Measurements from ENCODE around the gene FZD10.

Gene FZD10

GRCh38 chr12:130183585-130184370 lies 21.5 kb downstream of the FZD10 start:
- DNase-seq: no peak

- DNase-seq: no peak
Measured at GRCh38 chr12:130184404-130185090, 22.3 kb downstream of the FZD10 start.

GRCh38 chr12:130185455-130186391 lies 23.5 kb downstream of the FZD10 start:
- DNase-seq: no peak

DNA sequence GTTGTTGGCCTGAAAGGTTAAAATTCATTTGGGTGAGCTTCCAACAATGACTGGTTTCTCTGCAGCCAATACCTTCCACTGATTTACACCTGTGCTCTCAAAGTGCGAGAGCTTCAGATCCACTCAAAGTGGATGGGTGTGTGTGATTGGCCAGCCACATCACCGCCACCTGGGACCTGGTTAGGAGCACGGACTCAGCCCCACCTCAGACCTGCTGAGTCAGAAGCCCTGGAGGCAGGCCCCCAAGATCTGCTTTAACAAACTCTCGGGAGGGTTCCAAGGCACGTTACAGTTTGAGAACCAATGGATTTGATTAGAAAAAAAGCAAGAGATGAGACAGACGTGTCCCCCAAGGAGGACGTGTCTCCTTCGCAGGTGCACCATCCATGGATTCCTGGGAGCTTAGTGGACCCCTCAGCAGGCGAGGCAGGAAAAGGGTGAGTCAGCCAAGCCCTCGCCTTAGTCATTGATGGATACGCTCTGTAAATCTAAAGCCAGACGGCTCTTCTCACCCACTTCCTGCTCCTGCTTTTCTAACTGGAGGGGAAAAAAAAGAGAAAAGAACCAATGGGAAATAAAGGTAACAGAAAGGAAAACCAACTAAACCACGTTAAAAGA lies 24.5 kb downstream of the FZD10 start:
- no peak for DNase-seq

DNA sequence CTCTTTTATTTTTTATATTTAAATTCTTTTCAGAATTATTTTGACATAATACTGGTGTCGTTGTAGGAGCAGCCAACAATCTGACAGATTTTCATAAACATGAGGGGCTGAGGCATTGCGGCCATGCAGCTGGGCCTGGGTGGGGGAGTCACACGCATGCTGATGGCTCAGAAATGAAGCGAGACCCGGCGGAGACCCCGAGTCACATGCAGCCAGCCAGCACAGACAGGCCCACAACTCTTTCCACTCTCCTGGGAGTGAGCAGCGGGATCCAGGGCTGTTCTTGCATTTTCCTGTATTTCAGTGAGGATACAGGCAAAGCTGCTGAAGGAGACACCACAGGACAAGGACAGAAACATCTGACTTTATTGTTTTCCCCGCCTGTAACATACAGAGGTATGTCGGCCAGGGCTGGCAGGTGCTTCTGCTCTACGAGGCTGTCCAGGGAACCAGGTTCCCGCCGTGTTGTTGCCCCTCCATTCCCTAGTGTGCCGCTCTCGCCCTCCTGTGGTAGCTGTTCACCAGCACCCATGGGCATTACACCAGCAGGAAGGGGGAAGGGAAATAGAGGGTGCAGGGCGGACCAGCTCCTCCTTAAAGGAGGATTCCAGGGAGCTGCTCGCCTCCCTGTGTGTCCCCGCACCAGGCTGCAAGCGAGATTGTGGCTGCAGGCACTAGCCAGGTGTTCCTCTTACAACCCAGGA lies 30.5 kb downstream of the FZD10 start:
- DNase-seq: no peak

DNA sequence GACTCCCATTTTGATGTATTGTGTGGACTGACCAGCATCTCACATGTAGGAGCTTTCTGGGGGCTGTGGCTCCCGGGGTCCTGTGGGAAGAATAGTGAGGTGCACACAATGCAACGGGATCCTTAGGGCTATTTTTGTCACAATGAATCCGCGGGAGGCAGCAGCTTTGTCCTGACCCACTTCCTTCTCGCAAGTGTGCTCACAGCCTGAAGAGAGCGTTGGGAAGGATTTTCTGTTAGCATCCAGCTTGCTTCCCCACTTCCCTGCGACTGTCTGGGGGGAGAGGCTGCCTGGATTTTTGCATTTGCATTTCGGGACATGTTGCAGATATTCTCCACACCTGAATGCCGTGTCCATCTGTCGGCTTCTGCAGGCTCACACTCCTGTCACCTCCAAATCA lies 31.9 kb downstream of the FZD10 start:
- no peak for DNase-seq

DNA sequence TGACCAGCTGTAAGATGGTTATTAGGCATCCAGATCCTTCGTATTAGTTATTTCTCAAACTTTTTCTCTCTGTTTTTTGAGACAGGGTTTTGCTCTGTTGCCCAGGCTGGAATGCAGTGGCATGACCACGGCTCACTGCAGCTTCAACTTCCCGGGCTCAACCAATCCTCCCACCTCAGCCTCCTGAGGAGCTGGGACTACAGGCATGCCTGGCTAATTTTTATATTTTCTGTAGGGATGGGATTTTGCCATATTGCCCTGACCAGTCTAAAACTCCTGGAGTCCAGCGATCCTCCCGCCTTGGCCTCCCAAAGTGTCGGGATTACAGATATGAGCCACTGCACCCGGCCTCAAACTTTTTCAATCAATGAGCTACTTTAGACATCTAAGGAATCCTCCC lies 33.1 kb downstream of the FZD10 start:
- no peak for DNase-seq

- DNase-seq: no peak
Measured at GRCh38 chr12:130195776-130196175, 33.5 kb downstream of the FZD10 start.

DNA sequence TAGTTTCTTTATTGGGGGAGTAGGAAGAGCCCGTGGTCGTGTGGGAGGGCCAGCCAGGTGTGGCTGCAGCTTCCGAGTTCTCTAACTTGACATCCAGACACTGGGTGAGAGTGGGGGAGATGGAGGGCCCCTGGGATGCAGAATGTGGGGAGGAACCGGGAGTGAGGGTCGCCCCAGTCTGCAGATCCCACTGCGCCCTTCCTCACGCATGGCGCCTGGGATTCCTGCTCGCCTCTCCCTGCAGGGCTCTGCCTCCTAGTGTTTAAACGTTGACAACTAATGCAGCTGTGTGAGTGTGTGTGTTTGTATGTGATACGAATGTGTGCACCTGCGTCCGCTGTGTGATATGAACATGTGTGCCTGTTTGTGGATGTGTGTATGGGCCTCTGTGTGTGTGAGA lies 34.6 kb downstream of the FZD10 start:
- no peak for DNase-seq

- no peak for DNase-seq
Measured at GRCh38 chr12:130198026-130198662, 35.9 kb downstream of the FZD10 start.

DNA sequence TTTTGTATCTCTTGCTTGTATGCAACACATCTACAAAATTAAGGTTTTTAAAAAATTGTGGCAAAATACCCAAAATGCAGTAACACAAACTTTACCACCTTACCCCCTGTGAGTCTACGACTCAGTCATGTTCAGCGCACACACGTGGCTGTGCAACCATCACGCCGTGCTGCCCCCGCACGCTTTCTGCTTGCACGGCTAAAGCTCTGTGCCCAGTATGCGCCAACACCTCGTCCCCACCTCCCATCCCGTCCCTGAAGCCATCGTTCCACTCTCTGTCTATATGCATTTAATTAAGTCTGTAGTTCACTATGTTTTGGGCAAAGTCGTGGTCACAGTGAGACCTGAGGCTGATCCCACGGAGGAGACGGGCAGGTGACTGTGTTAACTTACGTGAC lies 36.4 kb downstream of the FZD10 start:
- DNase-seq: no peak

- DNase-seq: no peak
Measured at GRCh38 chr12:130199581-130200390, 37.5 kb downstream of the FZD10 start.

DNA sequence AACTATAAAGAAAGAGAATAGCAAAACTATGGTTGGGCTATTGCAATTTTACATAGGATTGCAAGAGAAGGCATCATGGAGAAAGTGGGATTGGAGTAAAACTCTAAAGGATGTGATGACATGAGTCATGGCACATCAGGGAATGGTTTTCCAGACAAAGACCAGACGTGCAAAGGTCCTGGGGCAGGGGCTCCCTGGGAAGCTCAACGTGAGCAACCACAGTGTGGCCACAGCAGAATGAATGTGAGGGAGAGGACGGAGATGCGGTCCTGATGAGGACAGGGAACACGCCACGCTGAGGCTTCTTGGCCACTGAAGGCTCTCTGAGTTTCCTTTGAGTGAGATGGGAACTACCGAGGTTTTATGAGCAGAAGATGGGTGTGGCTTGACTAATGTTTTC lies 38.2 kb downstream of the FZD10 start:
- no peak for DNase-seq

- DNase-seq: no peak
Measured at GRCh38 chr12:130201037-130201436, 38.8 kb downstream of the FZD10 start.

GRCh38 chr12:130202201-130202600 lies 39.9 kb downstream of the FZD10 start:
- DNase-seq: no peak

- DNase-seq: no peak
Measured at GRCh38 chr12:130203151-130203550, 40.9 kb downstream of the FZD10 start.

GRCh38 chr12:130204541-130204953 lies 42.3 kb downstream of the FZD10 start:
- no peak for DNase-seq

DNA sequence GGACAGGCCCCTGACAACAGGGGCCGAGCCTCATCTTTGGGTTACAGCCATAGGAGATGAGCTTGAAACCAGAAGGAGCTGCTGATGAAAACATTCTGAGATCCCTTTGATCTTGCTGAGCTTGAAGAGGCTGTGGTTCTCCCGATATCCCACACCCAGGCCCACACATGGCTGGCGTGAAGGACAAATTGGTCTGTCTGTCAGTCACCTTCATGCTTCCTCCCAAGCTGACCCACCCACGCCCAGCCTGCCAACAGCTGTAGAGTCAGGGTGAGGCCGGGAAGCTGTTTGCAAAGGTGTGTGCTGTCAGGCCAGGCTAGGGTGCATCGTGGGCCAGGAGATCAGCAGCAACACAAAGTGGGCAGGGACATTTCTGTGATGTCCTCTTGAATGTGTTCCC lies 43.2 kb downstream of the FZD10 start:
- no peak for DNase-seq

DNA sequence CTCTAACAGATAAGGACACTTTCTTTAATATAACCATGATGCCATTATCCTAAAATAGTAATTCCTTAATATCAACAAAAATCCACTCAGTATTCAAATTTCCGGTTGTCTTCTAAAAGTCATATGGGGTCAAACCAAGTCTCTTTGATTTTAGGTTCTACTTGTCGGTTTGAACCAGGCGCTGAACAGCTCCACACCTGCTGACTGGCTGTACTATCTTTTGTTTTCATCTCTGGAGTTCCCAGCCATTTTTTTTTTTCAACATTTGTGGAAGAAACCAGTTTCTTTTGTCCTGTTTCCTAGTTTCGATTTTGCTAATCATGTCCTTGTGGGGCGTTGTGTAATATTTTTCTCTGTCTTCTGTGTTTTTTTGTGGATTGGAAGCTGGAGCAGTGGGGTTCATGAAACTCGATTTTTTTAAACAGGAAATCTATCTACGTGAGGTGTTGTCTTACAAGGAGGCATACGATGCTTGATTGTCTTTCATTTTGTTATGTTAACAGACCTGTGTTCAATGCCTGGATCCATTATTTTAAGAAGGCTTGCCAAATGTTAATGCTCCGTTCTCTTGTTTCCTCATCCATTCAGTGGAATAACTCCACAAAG lies 50.2 kb downstream of the FZD10 start:
- no peak for DNase-seq

DNA sequence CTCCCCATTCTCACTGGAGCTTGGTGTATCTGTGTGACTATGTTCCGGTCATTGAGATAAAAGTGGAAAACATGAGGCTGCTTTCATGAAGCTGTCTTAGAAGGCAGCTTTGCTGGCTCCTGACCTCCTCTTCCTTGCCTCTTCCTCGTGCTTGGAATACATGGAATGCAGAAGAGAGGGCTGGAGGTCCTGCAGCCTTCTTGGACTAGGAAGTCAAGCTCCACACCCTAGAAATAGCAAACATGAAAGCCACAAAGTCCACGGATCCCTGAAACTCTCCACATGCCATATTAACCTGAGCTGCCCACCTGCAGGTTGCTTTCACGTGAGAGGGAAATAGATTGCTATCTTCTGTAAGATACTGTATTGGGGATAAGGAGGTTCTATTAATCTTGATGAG lies 51.0 kb downstream of the FZD10 start:
- DNase-seq: no peak

All from NCI-H446 (cell line).